ENCODE results near the gene BAMBI.

DNA sequence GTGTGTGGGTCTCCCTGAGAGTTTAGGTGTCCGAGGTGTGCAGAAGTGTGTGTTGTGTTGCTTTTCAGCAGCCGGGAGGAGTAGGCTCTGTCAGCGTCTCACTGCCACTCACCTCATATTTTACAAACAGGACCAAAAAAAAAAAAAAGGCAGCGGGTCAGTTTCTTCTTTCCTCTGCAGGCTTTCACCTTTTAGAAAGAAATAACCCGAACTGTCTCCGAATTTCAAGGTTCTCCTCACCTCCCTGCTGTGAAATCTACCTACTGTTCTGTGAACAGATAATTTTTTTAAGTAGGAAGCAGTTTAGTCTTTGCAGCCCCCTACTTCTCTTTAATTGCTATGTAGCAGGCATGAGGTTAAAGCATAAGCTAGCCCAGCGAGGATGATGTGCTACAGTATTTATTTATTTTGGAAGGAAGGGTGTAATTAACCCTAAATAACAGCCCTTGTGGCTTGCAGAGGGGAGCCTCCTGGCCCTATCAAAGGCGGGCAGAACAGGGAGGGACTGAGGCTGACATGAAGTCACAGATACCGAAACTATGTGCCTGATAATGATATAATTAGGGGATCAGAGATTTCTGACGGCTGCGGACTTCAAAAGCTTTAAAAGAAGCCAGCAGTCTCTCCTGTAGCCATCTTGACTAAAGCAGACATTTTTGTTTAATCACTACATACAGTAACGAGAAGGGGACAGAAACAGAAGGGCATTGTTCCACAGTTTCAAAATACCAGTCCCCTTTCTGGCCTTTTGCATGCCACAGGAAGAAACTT lies 1.6 kb downstream of the BAMBI start:
- TF ChIP-seq, protein P1, sequence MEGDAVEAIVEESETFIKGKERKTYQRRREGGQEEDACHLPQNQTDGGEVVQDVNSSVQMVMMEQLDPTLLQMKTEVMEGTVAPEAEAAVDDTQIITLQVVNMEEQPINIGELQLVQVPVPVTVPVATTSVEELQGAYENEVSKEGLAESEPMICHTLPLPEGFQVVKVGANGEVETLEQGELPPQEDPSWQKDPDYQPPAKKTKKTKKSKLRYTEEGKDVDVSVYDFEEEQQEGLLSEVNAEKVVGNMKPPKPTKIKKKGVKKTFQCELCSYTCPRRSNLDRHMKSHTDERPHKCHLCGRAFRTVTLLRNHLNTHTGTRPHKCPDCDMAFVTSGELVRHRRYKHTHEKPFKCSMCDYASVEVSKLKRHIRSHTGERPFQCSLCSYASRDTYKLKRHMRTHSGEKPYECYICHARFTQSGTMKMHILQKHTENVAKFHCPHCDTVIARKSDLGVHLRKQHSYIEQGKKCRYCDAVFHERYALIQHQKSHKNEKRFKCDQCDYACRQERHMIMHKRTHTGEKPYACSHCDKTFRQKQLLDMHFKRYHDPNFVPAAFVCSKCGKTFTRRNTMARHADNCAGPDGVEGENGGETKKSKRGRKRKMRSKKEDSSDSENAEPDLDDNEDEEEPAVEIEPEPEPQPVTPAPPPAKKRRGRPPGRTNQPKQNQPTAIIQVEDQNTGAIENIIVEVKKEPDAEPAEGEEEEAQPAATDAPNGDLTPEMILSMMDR (IDR thresholded peaks at IDR 0.05), result no peak
- no peak for TF ChIP-seq EP300 (IDR thresholded peaks at IDR 0.05)

All from ovary (tissue), 3 donors.